Measurements from ENCODE around the gene KASH5.

KASH5 gene, protein sequence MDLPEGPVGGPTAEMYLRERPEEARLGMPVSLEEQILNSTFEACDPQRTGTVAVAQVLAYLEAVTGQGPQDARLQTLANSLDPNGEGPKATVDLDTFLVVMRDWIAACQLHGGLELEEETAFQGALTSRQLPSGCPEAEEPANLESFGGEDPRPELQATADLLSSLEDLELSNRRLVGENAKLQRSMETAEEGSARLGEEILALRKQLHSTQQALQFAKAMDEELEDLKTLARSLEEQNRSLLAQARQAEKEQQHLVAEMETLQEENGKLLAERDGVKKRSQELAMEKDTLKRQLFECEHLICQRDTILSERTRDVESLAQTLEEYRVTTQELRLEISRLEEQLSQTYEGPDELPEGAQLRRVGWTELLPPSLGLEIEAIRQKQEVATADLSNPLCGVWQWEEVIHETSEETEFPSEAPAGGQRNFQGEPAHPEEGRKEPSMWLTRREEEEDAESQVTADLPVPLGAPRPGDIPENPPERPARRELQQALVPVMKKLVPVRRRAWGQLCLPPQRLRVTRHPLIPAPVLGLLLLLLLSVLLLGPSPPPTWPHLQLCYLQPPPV

DNA sequence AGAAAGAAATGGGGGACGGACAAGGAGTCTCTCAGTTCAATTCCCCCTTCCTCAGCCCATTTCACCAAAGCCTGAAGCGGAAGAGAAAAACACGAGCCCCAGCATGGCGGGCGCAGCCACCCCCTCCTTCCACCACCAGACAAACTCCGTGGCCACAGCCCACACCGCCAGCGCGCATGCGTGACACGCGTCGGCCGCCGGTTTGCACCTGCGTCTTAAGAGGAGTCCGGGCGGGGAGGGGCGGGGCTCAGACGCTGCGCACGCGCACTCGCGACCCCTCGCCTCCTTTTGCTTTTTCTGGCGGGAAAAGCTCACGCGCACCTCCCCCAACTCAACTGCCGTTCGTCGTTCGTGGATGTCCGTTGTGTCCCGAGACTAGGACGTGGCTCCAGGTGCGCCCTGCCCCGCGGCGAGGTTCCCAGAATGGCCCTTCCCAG, at the start of gene KASH5:
TSS of gene KASH5 (plus strand) at position 314 of the 437 bp plus-strand sequence. CDS start 2,635 bp downstream, outside the sequence.
- DNase-seq, result no peak

DNA sequence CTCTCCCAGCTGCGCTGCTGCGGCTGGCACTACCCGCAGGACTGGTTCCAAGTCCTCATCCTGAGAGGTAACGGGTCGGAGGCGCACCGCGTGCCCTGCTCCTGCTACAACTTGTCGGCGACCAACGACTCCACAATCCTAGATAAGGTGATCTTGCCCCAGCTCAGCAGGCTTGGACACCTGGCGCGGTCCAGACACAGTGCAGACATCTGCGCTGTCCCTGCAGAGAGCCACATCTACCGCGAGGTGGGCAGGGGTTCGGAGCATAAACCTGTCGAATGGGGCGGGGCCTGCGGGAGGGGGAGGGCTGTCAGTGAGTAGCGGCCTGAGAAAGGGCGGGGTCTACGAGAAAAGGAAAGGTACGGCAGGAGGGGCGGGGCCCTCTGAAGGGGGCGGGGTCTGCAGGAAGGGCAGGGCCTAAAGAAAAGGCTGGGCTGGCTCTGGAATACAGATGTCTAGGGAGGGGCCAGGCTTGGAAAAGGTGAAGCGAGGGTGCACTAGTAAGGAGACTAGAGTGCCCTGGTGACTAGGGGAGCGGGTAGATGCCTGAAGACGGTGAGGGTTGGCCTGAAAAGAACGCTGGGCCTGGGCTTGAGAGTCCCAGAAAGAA, 49.3 kb upstream of the KASH5 start:
- DNase-seq, result no peak

DNA sequence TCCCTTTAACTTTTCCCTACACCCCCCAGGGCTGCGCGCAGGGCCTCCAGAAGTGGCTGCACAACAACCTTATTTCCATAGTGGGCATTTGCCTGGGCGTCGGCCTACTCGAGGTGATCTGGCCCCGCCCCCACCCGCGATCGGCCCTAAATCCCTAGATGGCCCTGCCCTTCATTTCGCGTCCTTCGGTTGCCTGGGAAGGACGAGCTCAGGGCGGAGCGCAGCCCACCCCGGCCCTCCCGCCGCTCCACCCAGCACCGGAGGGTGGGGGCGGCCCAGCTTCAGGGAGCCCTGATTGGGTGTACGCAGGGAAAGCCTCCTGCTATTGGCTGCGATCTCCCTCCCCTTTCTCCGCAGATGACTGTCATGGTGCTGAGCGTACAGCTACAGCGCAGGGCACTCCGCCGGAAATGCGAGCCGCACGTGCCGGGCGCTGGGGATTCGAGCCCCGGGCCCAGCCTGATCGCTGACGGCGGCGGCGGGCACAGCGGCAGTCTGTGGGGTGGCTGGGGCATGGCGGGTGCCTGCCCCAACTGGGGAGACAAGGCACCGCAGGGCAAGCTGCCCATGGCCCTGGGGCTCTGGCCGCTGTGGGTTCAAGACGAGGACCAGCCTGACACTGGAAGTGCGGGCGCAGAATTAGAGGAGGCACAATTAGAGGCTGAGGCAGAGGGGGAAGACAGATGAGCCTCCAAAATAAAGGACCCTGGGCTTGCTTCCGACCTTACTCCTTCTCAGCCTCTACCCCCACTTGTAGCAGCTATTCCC, 48.6 kb upstream of the KASH5 start:
- DNase-seq, result peak; percentile 49

- DNase-seq, result peak; percentile 53
Observed at GRCh38 chr19:49340069-49340864, 47.8 kb upstream of the KASH5 start.

GRCh38 chr19:49340865-49341718, 47.0 kb upstream of the KASH5 start:
- DNase-seq, result no peak

DNA sequence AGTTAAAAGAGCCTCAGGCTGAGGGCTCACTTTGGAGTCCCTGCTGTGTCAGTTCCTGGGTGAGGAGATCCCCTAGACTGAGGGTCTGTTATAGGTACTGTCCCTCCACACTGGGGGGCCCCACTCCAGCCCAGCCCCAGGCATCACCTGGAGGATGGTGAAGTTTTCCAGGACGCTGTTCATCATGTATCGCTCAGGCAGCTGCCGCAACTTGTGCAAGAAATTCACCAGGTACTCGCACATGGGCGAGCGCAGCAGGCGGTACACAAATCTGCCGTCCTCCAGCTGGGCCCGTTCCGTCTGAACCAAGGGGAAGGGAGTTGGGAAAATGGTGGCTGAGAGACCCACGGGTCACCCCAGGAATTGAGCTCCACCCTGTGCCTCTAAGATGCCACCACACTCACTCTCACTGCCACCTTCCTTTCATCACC, 45.7 kb upstream of the KASH5 start:
- no peak for DNase-seq

DNA sequence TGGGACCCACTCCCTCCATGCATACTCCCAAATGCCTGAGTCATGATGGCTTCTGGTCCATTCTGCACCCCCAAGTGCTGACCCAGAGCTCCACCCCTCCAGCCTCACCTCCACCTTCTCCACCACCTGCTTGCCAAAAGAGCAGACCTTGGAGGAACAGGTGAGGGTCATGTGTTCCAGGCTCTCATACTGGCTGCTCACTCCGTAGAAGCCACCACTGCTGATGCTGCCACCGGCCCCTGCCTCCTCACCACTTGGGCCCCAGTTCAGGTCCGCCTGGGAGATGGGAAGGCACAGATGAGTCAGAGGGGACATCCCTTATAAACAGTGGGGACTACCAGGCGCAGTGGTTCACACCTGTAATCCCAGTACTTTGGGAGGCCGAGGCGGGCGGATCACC, 44.9 kb upstream of the KASH5 start:
- no peak for DNase-seq

GRCh38 chr19:49344505-49345423, 43.3 kb upstream of the KASH5 start:
- DNase-seq, result no peak

GRCh38 chr19:49347191-49347590, 40.9 kb upstream of the KASH5 start:
- DNase-seq, result no peak

DNA sequence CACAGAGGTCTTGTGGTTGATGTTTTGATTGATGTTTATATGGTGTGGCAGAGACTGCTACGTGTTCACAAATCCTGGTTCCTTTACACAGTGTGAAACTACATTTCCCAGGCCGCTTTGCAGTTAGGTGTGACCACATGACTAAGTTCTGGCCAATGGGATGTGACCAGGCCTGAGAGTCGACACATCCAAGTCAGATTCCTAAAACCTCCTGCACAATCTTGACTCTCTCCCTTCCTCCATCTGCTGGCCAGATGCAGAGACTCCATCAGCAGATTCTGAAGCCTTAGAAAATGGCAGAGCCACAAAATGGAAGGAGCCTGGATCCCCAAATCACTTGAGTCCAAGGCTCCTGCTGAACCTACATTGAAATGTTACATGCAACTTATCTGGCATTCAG, 40.2 kb upstream of the KASH5 start:
- no peak for DNase-seq

DNA sequence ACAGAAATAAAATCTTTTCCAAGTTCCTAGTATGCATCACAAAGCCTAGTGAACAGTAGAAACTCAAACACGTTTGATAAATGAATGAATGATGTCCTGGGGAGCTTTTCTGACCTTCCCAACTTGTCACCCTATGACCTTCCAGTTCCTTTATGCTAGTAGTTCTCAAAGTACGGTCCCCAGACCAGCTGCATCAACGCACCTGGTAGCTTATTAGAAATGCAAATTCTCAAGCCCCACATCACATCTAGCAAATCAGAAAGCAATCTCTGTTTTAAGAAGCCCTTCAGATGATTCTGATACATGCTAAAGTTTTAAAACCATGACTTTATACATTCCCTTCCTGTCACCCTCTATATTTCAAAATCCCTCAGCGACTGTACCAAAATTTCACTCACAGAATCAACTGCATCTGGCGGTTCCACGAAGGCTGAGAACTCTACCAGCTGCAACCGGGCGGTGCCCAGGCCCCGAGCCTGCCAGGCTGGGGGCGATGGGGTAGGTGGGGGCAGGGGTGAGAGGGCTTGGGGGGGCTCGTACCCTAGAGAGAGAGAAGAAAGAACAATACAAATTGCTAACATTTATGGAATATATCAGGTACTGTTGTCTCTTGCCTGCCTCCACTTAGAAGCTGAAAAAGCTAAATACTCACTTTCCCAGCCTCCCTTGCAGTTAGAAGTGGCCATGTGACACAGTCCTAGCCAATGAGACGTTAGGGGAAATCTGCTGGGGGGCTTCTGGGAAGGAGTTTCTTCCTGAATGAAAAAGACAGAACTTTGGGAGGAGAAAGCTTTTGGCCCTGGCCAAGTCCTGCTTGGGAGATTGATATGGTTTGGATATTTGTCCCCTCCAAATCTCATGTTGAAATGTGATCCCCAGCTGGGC, 39.5 kb upstream of the KASH5 start:
- no peak for DNase-seq

GRCh38 chr19:49349567-49349966, 38.5 kb upstream of the KASH5 start:
- DNase-seq, result no peak

DNA sequence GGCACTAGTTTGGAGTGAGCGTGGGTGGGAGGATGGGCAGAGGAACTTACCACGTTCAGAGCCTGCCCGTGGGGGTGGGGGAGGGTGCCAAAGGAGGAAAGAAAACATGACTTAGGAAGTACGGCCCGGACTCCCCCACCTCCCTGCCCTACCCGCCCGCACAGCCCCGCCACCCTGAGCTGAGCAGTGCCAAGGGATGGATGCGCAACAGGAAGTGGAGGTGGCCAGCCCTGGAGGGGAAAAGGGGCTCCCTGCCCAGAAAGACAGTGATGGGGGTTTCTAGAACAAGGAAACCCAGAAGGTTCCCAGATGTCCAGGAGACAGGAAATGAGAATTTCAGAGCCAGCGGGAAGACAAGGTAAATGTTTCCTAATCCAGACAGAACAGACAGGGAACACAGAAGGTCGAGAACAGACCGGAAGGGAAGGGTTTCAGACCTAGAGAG, 32.1 kb upstream of the KASH5 start:
- DNase-seq, result no peak

DNA sequence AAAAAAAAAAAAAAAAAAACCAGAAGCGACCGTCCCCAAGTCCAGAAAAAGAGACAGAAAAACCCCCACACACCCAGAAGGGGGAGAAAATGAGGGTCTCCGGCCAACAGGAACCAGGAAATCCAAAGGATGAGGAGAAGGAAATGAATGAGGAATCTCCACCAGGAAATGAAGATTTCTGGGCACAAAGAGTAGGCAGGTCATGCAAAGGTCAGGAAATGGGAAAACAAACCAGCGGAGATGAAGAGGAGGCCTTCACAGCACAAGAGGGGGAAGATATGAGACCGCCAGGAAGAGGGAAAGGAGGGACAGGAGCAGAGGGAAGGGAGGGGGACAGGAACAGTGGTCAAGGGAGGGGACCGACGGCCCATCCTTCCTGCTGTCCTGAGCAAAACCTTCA, 31.7 kb upstream of the KASH5 start:
- no peak for DNase-seq

DNA sequence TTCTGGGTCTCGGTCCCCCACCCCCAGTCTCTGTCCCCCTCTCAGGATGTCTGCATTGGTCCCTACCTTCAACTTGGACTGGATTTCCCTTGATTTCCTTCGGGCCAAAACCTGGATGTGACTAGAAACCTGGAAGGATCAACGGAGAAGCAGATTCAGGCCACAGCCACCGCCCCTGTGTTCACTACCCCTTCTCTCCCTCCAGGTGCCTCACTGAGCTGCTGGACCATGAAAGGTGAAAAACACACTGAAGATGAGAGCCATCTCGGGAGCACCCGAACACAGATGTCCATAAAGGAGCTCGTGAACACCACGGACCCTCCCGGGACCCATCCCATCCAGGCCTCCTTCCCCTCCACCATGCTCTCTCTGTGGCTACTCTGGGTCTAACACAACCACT, 30.9 kb upstream of the KASH5 start:
- no peak for DNase-seq

DNA sequence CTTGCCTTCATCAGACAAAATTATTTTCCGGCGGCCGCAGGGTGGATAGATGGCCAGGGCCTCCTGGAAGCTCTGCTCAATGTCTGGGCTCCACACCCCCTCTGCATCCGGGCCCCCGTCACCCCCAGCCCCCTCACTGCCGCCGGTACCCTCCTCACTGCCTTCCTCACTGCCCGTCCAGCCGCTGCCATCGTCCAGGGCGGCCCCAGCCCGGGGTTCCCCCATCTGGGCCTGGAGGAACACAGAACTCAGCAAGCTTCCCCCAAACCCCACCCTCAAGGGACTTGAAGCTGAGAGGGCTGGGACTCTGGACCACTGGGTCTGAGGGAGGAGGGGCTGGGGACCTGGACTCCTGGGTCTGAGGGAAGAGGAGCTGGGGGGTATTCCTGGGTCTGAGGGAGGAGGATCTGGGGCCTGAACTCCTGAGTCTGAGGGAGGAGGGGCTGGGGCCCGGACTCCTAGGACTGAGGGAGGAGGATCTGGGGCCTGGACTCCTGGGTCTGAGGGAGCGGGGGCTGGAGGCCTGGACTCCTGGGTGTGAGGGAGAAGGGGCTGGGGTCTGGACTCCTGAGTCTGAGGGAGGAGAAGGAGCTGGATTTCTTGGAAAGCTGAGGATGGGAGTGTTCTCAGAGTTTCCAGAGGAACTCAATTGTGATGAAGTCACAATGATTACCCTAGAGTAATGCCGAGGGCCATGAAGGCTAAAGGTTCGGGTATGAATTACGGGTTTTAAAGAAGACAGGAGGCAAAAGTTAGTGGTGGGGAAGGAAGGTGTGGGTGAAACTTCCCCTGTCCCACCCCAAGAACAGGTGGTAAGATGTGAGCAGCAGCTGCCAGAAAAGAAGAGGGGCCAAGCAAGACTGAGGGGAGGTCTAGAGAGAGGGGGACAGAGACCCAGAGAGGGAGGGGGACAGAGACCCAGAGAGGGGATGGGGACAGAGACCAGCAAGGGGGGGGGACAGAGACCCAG, 27.9 kb upstream of the KASH5 start:
- no peak for DNase-seq

DNA sequence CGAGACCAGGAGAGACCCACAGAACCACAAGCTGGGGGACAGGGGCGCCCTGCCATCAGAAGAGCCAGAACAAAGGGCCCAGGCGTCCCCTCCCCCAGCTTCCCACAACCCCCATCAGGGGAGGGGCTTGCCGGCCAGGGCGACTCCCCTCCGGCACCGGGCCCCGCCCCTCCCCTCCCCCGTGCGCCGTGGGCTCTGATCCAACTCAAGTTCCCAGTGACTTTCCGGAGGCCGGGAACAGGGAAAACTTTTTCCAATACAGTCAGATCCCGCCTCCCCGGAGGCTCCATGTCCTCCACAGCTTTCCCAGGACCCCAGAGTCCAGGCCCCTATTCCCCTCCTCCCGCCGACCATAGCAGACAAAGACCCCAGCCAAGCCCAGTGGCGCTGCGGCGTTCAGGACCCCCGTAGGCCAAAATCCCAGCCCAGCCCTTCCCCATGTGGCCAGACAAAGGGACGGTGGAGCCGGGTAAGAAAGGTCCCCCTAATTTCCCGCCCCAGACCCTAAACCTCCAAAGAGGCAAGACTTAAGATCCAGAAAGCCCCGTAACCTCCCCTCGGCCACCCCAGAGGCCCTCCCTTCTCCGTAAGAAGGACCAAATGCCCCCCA, 26.5 kb upstream of the KASH5 start:
- DNase-seq, result no peak

Measured in NCI-H1092 treated with DMSO at 0.1 percent for 48 hours (cell line).